ENCODE results near the gene APOC4.
A peak's percentile ranks its signal among the peaks of the same experiment; 100 is the strongest.

Gene APOC4

GRCh38 chr19:44914433-44915206, 27.4 kb upstream of the APOC4 start, which contains the start of gene APOC1:
TSS of gene APOC1 (plus strand) at chr19:44914608. CDS start at chr19:44914892, 284 bp downstream.
- DNase-seq (ENCODE audit: low read depth, low spot score) = peak; percentile 98

- no peak for DNase-seq (ENCODE audit: low read depth, low spot score)
These were observed 17.8 kb upstream of the APOC4 start for GRCh38 chr19:44924243-44924725.

- DNase-seq (ENCODE audit: low read depth, low spot score) = no peak
These were observed 16.7 kb upstream of the APOC4 start for GRCh38 chr19:44925114-44925891.

GRCh38 chr19:44926245-44927077, 15.6 kb upstream of the APOC4 start:
- peak; percentile 65 for DNase-seq (ENCODE audit: low read depth, low spot score)

GRCh38 chr19:44927746-44928145, 14.3 kb upstream of the APOC4 start:
- DNase-seq (ENCODE audit: low read depth, low spot score) = no peak

DNA sequence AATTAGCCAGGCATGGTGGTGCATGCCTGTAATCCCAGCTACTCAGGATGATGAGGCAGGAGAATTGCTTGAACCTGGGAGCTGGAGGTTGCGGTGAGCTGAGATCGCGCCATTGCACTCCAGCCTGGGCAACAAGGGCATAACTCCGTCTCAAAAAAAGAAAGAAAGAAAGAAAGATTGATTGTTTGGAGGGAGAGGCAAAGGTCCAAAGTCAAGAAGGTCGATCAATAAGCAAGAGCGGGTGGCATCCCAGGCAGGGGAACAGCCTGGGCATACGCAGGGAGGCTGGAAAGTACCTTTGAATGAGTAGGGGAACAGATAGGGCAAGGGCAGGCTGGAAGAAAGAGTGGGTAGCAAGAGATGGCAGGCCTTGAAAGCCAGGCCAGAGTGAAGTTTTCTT, 11.9 kb upstream of the APOC4 start:
- DNase-seq (ENCODE audit: low read depth, low spot score) = no peak

- no peak for DNase-seq (ENCODE audit: low read depth, low spot score)
These were observed 10.5 kb upstream of the APOC4 start for GRCh38 chr19:44931541-44931940.

DNA sequence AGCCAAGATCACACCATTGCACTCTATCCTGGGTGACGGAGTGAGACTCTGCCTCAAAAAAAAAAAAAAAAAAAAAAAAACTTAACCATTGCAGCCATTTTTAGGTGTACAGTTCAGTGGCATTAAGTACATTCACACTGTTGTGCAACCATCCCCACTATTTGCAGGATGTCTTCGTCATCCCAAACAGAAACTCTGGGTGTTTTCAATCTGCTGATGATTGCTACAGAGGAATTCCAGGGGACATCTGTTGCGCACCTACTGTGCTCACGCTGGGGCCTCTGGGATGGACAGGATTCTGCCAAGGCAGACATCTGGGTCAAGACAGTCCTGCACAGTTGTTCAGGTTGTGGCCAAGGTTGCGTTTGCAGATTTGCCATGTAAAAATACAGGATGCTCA, 2.4 kb upstream of the APOC4 start:
- DNase-seq (ENCODE audit: low read depth, low spot score) = no peak

- DNase-seq (ENCODE audit: low read depth, low spot score) = no peak
These were observed 1.8 kb downstream of the APOC4 start for GRCh38 chr19:44943801-44944249.

GRCh38 chr19:44947041-44947581, 5.1 kb downstream of the APOC4 start:
- DNase-seq (ENCODE audit: low read depth, low spot score) = no peak

DNA sequence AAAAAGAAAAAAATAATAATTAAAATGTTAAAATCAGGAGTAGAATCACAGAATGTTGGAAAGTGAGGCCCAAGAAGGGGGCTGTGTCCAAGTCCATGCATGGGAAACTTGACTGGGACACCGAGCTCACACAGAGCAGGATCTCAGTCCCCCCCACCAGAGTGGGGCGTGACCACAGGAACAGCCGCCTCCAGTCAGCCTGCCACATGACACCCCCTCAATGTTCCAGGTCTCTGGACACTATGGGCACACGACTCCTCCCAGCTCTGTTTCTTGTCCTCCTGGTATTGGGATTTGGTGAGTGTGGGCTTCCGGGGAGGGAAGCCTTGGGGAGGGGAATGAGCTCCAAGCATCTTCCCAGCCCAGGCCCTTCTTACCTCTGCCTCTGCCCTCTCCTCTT, 6.2 kb downstream of the APOC4 start:
- DNase-seq (ENCODE audit: low read depth, low spot score) = no peak

GRCh38 chr19:44948763-44949374, 6.8 kb downstream of the APOC4 start:
- DNase-seq (ENCODE audit: low read depth, low spot score) = no peak

- no peak for DNase-seq (ENCODE audit: low read depth, low spot score)
These were observed 7.5 kb downstream of the APOC4 start for GRCh38 chr19:44949550-44949949.

DNA sequence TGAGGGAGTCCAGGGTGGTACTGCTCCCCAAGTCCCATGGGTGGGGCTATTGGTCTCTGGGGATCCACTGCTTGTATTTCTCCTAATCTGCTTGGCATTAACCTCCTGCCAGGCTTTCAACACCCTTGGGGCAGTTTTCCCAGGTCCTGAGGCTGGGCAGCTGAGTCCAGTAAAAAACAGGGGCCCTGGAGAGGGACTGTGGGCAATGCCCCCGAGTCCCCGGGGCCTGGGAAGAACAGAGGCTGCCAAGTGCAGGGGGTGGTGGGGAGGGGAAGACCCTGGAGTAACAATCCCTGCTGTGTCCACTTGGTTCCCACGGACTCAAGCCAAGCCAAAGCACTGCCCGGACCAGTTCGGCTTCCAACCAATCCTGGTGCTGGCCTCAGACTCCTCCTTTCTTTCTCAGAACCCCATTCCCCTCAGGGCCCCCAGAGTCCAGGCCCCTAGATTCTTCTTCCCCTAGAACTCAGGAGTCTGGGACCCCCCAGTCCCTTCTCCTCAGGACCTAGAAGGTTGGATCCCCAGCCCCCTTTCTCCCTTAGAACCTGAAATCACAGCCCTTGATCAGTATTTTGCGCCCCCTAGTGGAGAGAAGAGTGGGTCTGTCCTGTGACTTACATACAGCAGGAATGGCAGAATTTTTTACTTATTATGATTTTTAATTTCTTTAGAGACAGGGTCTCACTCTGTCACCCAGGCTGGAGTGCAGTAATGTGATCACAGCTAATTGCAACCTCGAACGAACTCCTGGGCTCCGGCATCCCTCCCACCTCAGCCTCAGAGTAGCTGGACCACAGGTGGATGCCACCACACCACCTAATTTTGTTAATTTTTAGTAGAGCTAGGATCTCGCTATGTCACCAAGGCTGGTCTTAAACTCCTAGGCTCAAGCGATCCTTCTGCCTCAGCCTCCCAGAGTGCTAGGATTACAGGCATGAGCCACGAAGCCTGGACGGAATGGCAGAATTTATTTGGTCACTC, 9.4 kb downstream of the APOC4 start:
- peak; percentile 73 for DNase-seq (ENCODE audit: low read depth, low spot score)

DNA sequence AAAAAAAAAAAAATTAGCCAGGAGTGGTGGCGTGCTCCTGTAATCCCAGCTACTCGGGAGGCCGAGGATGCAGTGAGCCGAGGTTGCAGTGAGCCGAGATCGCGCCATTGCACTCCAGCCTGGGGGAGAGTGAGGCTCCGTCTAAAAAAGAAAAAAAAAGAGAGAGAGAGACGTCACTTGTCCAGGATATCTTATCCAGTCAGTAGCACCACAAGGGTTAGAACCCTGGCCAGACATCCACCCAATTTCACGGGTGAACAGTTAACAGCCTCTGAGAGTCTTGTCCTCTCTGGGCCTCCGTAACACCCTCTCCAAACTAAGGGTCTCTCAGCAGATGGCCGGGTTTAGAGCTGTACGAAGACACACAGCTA, 12.2 kb downstream of the APOC4 start:
- DNase-seq (ENCODE audit: low read depth, low spot score) = no peak

DNA sequence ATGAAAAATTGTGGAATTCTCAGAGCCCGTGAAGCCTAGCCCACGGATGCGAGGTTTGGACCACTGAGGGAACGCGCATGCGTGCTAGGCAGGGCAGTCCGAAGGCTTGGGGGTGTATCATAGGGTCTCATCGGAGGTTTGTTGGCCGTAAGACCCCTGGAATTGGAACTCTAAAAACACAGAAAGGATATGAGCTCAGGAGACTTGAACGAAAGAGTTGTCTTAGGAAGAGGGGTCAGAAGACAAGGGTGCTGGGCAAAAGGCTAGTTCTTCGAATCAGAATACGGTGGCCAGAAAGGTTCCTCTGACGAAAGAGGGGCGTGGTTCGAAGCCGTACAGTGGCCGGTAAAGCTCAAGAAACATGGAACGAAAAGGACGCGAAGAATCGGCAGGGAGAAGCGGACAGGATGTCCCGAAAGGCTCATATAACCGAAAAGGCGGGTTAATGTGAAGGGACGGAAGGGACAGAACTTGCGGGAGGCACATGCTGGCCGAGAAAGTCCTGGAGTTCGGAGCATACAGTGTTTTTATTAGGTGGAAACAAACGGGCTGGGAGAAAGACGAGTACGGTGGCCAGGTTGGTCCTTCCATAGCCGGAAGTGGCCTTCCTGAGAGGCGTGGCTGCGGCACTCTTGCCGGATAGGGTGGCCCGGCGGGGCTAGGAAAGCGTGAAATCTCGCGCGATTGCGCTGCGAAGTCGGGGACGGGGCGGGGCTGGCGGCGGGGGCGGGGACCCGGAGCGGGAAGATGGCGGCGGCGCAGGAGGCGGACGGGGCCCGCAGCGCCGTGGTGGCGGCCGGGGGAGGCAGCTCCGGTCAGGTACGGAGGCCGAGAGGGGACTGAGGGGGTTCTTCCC, 12.8 kb downstream of the APOC4 start, which contains the start of gene CLPTM1:
Gene CLPTM1, plus strand, starts transcription at position 732 of the 856 bp plus-strand sequence. Its CDS starts 16 bp downstream, at position 748.
- DNase-seq (ENCODE audit: low read depth, low spot score) = peak; percentile 95

DNA sequence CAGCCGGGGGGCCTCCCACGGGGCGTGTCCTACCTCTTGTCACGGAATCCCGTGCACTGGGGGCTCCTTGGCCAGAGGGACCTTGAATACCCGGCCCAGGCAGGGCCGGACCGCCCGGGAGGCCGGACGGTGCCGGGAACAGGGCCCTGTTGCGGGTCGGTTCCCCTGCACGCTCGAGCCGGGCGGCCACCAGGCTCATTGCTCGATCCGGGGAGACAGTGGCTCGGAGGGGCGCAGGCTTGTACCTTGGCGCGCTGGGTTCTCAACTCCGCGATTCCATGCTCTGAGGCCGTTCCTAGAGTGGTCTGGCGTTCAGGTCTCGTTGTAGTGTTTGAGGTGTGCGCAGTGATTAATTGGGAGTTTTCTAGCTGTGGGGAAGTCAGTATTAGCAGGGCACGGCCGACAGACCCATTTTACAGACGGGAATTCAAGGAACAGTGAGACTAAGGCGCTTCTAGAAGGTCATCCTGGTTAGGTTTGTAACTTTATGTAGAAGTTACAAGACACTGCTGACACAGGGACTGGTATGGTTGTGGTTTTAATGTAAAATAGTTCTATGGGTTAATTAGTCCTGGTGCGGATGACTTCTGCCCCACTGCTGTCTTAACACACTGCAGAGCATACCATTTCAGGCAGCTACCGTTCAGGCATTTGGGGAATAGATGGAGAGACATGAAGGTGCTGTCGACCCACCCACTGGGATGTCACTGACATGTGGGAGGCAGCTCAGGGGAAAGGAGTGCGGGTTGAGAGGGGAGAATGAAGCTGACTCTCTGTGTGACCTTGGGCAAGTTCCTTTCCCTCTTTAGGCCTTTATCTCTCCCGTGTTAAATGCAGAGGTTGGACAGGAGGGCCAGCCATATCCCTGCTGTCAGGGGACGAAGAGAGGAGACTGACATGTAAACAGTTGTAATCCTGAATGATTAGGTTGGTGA, 13.7 kb downstream of the APOC4 start:
- DNase-seq (ENCODE audit: low read depth, low spot score) = no peak

GRCh38 chr19:44957526-44957925, 15.5 kb downstream of the APOC4 start:
- no peak for DNase-seq (ENCODE audit: low read depth, low spot score)

All from ELF-1 (cell line).